Activated B cell treated with CpG ODN at 0.5 μM for 24 hours (primary cell): ENCODE data around the gene MOB3A. TPM values are rescaled to one million over a fixed set of nuclear protein-coding genes. Genes with fewer than 3 reads are reported as not detected.

Source experiments
- total RNA-seq: library from RNA; stranded (reverse); gene quantifications from 2 replicates; pipeline ENCODE4 v1.2.3, GENCODE V29; 2022

The MOB3A gene
- total RNA-seq, 1 donor from 2014 or later, result 189 TPM

Other genes with a start within 250 kb of the MOB3A start
- gene REXO1, start 247.8 kb downstream of the MOB3A start, total RNA-seq, result 56.3 and 69.6 TPM in 2 replicates
- 21.5 and 25.2 TPM in 2 replicates for gene KLF16, start 232.7 kb downstream of the MOB3A start, total RNA-seq
- 57.4 and 64.3 TPM in 2 replicates for gene ABHD17A, start 210.8 kb downstream of the MOB3A start, total RNA-seq
- gene ADAT3, start 190.9 kb downstream of the MOB3A start, total RNA-seq, result 8.5 and 14.1 TPM in 2 replicates
- 47.6 and 59.7 TPM in 2 replicates for gene SCAMP4, start 190.9 kb downstream of the MOB3A start, total RNA-seq
- gene CSNK1G2, start 155.2 kb downstream of the MOB3A start, total RNA-seq, result 83.1 and 89.1 TPM in 2 replicates
- gene BTBD2, start 80.6 kb downstream of the MOB3A start, total RNA-seq, result 55.1 and 57.3 TPM in 2 replicates
- 1,134 and 1,197 TPM in 2 replicates for gene MKNK2, start 45.1 kb downstream of the MOB3A start, total RNA-seq
- gene IZUMO4, start 589 bp upstream of the MOB3A start, total RNA-seq, result 73.0 and 78.6 TPM in 2 replicates
- 97.2 and 109 TPM in 2 replicates for gene AP3D1, start 55.2 kb upstream of the MOB3A start, total RNA-seq
- gene DOT1L, start 67.6 kb upstream of the MOB3A start, total RNA-seq, result 55.0 and 65.2 TPM in 2 replicates
- gene PLEKHJ1, start 140.0 kb upstream of the MOB3A start, total RNA-seq, result 74.4 and 74.9 TPM in 2 replicates
- 107 and 117 TPM in 2 replicates for gene SF3A2, start 140.5 kb upstream of the MOB3A start, total RNA-seq
- 2.8 and 4.8 TPM in 2 replicates for gene AMH, start 153.0 kb upstream of the MOB3A start, total RNA-seq
- 0.31 and 0.54 TPM in 2 replicates for gene JSRP1, start 160.1 kb upstream of the MOB3A start, total RNA-seq
- 0.09 TPM in 1 of 2 replicates, not detected in the other for gene PEAK3, start 185.8 kb upstream of the MOB3A start, total RNA-seq
- 0.88 and 1.4 TPM in 2 replicates for gene LINGO3, start 211.8 kb upstream of the MOB3A start, total RNA-seq
- 149 and 152 TPM in 2 replicates for gene LSM7, start 232.3 kb upstream of the MOB3A start, total RNA-seq
- 112 and 142 TPM in 2 replicates for gene SPPL2B, start 232.4 kb upstream of the MOB3A start, total RNA-seq